GM19351 (cell line): ENCODE measurements around the gene TIFAB.

Source experiments
- ATAC-seq: cut with Tn5 transposase; IDR thresholded peaks from one replicate; pipeline ENCODE4 v1.9.1; 2021; ENCODE audit warnings: mild to moderate bottlenecking, moderate library complexity; ENCODE audit not compliant: unreplicated experiment

Gene TIFAB

GRCh38 chr5:135460246-135461033, 8.3 kb upstream of the TIFAB start:
- ATAC-seq: no peak

GRCh38 chr5:135458921-135459331, 6.8 kb upstream of the TIFAB start:
- ATAC-seq: no peak

DNA sequence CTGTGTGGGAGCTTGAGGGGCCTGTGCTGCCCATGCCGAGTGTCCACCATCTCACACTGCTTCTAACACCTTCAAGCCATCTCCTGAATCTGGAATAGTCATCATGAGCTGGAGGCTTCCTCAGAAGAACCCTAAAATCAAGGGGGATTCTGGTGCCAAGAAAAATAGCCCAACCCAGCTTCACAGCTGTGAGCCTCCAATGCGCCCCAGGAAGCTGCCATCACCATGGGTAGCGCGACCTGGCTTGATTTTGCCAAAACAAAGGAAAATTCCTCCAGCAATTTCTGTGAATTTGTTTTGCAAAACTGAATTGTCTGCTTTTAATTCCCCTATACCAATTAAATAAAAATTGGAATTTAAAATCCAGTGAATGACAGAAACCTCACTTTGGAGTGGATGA, 6.2 kb upstream of the TIFAB start:
- ATAC-seq: no peak

DNA sequence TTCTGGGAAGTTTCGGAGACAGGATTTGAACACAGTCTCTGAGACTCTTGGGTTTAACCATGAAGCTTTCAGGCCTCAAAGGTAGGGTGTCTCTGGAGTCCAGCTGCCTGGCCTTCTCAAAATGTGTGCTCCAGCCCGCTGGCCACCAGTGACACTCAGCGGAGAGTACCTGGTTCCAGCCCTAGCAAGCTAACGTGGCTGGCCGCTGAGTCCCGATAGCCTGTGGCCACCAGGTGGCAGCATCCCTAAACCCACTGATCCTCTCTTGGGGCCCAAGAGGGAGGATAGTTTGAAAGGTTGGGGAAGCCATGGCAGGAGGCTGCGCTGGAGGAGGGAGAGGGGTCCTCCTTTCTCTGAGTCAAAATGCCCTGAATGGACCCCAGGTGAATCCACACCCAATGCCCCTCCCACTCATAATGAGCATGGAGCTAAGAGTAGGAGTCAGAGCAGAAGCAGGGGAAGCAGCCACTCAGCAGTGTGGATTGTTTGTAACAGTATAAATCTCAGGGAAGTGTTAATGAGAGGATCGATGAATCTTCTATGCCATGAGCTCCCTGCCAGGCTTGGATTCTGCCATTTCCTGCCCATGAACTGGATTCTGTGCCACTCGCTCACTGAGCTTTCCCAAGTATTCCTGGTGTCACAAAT, 5.4 kb upstream of the TIFAB start:
- peak; percentile 54 for ATAC-seq

DNA sequence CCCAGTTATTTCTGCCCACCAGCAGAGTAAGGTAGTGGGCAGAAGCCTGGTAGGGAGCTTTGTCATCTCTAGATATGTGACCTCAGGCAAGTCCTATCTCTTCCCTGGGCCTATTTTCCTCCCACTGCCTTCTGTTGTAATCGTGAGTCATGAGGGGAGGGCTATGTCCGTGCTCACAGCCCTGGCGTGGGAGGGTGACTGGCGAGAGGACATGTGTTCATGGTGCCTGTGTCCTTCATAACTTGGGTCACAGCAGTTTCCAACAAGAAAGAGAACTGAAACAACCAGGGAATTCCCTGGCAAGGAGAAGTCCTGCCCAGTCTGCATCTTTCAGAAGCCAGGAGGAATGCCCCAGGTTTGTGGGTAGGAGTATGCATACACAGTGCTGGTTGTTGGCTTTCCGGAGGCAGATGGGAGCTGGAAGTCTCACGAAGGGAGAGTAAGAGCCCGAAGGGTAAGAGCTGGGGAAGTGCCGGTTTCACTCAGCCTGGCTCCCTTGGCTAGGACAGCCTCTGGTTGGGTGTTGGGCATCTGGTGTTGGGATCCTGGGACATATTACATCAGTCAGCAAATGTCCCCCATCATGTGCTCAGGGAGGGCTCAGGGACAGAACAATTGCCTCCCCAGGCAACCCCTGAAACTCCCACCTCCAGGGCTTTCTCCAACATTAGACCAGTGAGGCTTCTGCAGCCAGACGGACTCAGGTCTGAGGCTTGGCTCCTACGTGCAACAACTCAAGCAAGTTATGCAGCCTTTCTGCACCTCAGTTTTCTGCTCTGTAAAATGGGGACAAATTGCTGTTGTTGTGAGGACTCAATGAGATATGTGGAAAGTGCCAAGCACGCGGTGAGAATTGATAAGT, 4.3 kb upstream of the TIFAB start:
- peak; percentile 75 for ATAC-seq

- ATAC-seq: no peak
These were observed 3.7 kb upstream of the TIFAB start for GRCh38 chr5:135455876-135456237.

GRCh38 chr5:135454946-135455345, 2.8 kb upstream of the TIFAB start:
- ATAC-seq: no peak

- ATAC-seq: no peak
These were observed 1.5 kb upstream of the TIFAB start for GRCh38 chr5:135453613-135454012.

- ATAC-seq: no peak
These were observed 400 bp downstream of the TIFAB start for GRCh38 chr5:135451581-135452320.

DNA sequence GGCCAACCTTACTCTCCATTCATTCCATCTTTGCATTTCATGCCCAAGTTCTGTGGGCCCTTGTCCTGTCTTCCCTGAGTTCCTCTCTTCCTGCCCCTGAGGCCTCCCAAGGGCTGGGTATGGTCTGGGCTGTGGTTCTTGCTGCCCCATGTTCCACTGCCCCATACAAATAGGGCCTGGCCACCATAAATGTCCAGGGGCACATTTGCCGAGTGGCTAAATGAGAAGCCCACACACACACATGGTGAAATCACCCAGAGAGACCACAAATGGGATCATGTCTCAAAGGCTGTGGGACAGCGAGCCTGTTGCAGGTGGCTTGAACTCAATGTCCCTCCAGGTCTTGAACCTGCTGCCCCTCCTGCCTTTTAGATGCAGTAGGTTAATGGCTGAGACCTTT, 1.2 kb downstream of the TIFAB start:
- ATAC-seq: no peak

- no peak for ATAC-seq
These were observed 1.8 kb downstream of the TIFAB start for GRCh38 chr5:135450336-135450735.

GRCh38 chr5:135449644-135450043, 2.5 kb downstream of the TIFAB start:
- ATAC-seq: no peak

- ATAC-seq: no peak
These were observed 3.2 kb downstream of the TIFAB start for GRCh38 chr5:135448791-135449507.

GRCh38 chr5:135448071-135448739, 3.9 kb downstream of the TIFAB start:
- no peak for ATAC-seq

DNA sequence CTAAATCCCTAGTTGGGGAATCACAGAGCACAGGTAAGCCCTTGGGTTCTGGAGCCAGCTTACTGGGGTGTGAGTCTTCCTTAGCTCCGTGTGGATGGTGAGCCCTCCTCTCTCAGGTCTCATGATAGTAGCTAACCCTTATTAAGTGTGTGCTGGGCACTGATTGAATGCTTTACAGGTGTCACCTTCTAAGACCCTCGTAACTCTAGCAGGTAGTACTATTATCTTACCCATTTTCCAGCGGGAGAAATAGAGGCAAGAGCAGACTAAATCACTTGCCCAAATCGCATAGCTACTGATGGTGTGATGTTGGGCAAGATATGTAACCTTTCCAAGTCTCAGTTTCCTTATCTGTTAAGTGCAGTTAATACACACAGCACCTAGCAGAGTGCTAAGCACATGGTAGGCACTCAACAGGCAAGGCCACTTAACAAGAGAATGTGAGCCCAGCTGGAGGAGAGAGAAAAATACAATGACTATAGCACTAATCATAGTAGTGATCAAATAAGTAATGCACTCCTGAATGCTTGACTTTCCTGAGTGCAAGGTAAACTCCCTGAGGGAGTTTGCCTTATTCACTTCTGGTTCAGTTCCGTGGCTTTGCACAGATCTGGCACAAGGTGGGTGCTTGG, 4.7 kb downstream of the TIFAB start, which contains the start of gene DCANP1:
Gene DCANP1, minus strand, starts transcription at position 51 of the 632 bp plus-strand sequence. CDS start 240 bp downstream, outside the sequence.
- ATAC-seq: no peak

DNA sequence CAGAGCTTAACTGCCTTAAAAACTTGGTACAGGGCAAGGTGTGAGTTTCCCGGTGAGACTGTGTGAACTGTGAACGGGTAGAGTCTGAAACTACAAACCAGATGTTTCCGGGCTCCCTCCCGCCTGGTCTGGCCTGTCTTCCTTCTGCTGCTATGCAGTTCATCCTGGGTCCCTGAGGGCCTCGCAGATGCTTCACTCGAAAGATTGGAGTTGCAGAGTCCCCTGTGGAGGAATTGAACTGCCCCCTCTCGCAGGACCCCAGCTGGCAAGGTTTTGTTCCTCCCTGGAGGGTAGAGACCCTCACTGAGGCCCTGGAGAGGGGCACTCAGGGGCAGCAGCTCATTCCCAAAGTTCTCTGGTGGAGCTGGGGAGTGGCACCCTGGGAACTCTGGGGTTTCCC, 5.5 kb downstream of the TIFAB start:
- ATAC-seq: no peak

- no peak for ATAC-seq
These were observed 5.9 kb downstream of the TIFAB start for GRCh38 chr5:135446206-135446605.

GRCh38 chr5:135445306-135445985, 6.7 kb downstream of the TIFAB start:
- ATAC-seq: no peak

DNA sequence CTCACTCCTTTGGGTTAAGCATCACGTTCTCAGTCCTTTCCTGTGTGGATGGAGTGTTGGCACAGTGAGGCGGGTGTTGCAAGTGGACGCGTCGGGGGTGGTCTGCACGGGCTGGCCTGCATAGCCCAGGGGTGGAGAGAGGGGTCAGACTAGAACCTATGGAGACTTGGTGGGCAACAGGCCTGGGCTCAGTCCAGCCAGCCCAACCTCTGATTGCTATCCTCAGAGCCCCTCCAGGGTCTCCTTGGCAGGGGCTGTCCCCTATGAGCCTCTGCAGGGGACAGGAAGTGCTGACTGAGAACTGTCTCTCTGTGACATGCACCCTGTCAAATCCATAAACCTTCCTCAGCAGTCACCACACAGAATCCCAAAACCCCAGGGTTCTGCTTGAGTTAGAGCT, 7.3 kb downstream of the TIFAB start:
- no peak for ATAC-seq
